A549 (cell line): Measurements from ENCODE around the gene NBPF9.
"Not testable (repeated sequence)": the region's sequence is repeated elsewhere in the genome, so short reads cannot be mapped to it uniquely, and the experiment has no call there.

ENCODE experiments used
- CEBPB ChIP-seq, 2 experiments: fragments of >200 bp in 1 of 2; sonication (Bioruptor Twin) in 1 of 2; formaldehyde crosslinking in 1 of 2; IDR thresholded peaks; 2 replicates each; pipeline ENCODE4 v1.6.1; 2012 to 2016
- CTCF ChIP-seq: fragments of >200 bp; sonication (Bioruptor Twin); formaldehyde crosslinking; IDR thresholded peaks from 3 replicates; pipeline ENCODE4 v1.5.1; 2016
- MAX ChIP-seq: IDR thresholded peaks from 2 replicates; pipeline ENCODE4 v1.6.1; 2012
- MAZ ChIP-seq: fragments of 150-350 bp; IDR thresholded peaks from 2 replicates; pipeline ENCODE4 v1.6.1; 2014; ENCODE audit warnings: antibody characterized with exemption, low read depth, low read length, borderline replicate concordance
- PBX3 ChIP-seq: IDR thresholded peaks from 2 replicates; pipeline ENCODE4 v1.6.1; 2012
- POLR2AphosphoS2 ChIP-seq: conservative IDR thresholded peaks from 2 replicates; pipeline ENCODE4 v1.6.1; 2012; ENCODE audit warnings: low read length, improper control_type of control experiment, inconsistent platforms
- RNF2 ChIP-seq: fragments of 200-600 bp; sonication (generic); IDR thresholded peaks from 2 replicates; pipeline ENCODE4 v1.6.1; 2016; ENCODE audit warnings: low read depth, mild to moderate bottlenecking, antibody characterized with exemption, moderate library complexity, borderline replicate concordance
- ZFP36 ChIP-seq: fragments of 450-650 bp; IDR thresholded peaks from 2 replicates; pipeline ENCODE4 v1.6.1; 2014; ENCODE audit warnings: borderline replicate concordance; ENCODE audit not compliant: partially characterized antibody

- TF ChIP-seq CTCF; RNF2; CEBPB (IDR thresholded peaks at IDR 0.05); POLR2AphosphoS2; MAZ; MAX; PBX3; ZFP36: not testable (repeated sequence)
Observed at GRCh38 chr1:149064611-149065010, 38.7 kb downstream of the NBPF9 start.
